Choroid plexus epithelial cell (primary cell): ENCODE measurements around the gene NFATC1.

ENCODE experiments used
- DNase-seq: peaks from one replicate; pipeline ENCODE4 v3.0.0-alpha.2; 2010; ENCODE audit warnings: low read depth
- H3K4me3 ChIP-seq: 2 replicates; pipeline ENCODE4 v1.5.1; 2011; ENCODE audit warnings: low read depth, mild to moderate bottlenecking, control low read depth, low read length, moderate library complexity
- CTCF ChIP-seq: conservative IDR thresholded peaks from 2 replicates; pipeline ENCODE4 v1.5.1; 2011; ENCODE audit warnings: low read depth, mild to moderate bottlenecking, control low read depth, inconsistent platforms, low read length, moderate library complexity

The NFATC1 gene

GRCh38 chr18:79493801-79494211 lies 98.1 kb downstream of the NFATC1 start:
- no peak for TF ChIP-seq CTCF
- H3K4me3 ChIP-seq, result no peak overlapping the region
- DNase-seq, result no peak

DNA sequence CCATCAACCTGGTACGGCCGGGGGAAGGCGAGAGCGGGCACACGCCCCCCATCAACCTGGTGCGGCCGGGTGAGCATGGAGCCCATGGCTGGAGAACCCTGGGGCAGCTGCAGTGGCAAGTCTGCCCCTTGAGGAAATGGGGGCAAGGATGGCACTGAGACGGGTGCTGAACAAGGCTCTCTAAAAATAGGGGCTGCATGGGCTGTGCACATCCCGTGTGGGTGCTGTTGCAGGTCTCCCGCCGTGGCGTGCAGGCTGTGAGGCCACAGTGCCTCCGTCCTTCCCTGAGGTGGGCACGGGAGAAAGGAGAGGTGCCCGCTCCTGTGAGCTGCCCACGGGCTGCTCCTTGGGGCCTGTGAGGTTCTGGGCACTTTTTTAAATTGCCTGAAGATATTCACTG lies 99.2 kb downstream of the NFATC1 start:
- H3K4me3 ChIP-seq, result no peak overlapping the region
- DNase-seq, result no peak

GRCh38 chr18:79495591-79496071 lies 99.9 kb downstream of the NFATC1 start:
- H3K4me3 ChIP-seq, result no peak overlapping the region
- no peak for TF ChIP-seq CTCF
- DNase-seq, result no peak

More for the DNA sequence above, 99.2 kb downstream of the NFATC1 start:
- TF ChIP-seq CTCF, result no peak

- H3K4me3 ChIP-seq, result no peak overlapping the region
- TF ChIP-seq CTCF, result no peak
- no peak for DNase-seq
Observed at GRCh38 chr18:79496237-79496977, 100.7 kb downstream of the NFATC1 start.

DNA sequence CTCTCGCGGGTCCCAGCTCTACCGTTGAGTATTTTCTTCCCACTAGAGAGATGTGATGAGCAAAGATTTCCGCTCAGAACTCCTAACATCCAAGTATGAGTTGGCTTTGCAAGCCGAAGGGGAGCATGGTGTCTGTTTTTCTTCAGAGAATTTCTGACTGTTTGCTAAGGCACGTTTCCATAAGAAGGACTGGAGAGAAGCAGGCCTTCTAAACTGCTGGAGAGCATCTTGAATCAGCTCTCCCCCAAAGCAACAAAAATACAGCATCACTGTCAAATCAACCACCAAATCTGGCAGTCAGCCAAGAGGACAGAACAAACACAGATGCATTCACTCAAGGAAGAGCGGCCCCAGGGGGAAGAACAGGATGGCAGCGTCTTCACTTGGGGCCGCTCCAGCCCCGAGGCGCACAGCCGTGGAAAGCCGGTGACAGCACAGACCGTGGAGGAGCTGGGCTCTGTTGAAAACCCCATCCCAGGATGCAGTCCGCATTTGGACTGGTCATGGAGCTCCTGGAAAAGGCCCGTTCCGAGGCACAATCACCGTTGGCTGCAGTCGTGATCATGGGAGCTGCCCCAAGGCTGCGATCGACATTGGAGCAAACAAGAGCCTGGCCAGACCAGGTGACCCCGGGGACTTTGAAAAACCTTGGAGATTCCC lies 101.4 kb downstream of the NFATC1 start:
- peak; percentile 73 for DNase-seq
- no peak for TF ChIP-seq CTCF
- no peak overlapping the region for H3K4me3 ChIP-seq

- DNase-seq, result peak; percentile 13
- H3K4me3 ChIP-seq, result no peak overlapping the region
- TF ChIP-seq CTCF, result no peak
Observed at GRCh38 chr18:79497638-79498081, 101.9 kb downstream of the NFATC1 start.
